K562 (cell line): ENCODE data around the gene SHANK2. TPM values are rescaled to one million over a fixed set of nuclear protein-coding genes. Genes with fewer than 3 reads are reported as not detected.

Source experiments
- ATAC-seq: fragments of 200-7000 bp; cut with Tn5 transposase; 3 replicates; pipeline ENCODE4 v1.9.1; 2020; ENCODE audit warnings: moderate library complexity
- BruUV-seq: library from RNA; stranded (reverse); fragments of 400-500 nt; replicated peaks from 2 replicates; lab custom pipeline; 2021; lab: Mats Ljungman, UMichigan
- CTCF ChIA-PET: fragments of 300-600 bp; formaldehyde crosslinking; extraction: SDS; loops from one replicate; lab custom pipeline; 2021; ENCODE audit warnings: low intra/inter-chr PET ratio; lab: Yijun Ruan, JAX
- POLR2A ChIA-PET: fragments of 300-600, 350-650 bp; sonication (Branson Sonifier 250); formaldehyde crosslinking; extraction: SDS; loops from one replicate; lab custom pipeline; 2021; ENCODE audit warnings: antibody characterized with exemption, inconsistent platforms; lab: Yijun Ruan, JAX
- DNase-seq, 4 experiments: peaks; one replicate each; pipeline versions ENCODE4 v3.0.0 to v3.0.0-alpha.2; 2011 to 2018; ENCODE audit warnings: low spot score in 3 of 4, mixed read lengths in 3 of 4; ENCODE audit errors: extremely low read depth in 1 of 4
- FAIRE-seq: peaks from 2 replicates; lab custom pipeline; 2011; peaks lifted over from hg19 to GRCh38; lab: Jason Lieb, UNC
- H2AFZ ChIP-seq: 2 replicates; pipeline ENCODE4 v1.6.0; 2011; ENCODE audit warnings: low read depth, low read length, control low read depth, inconsistent platforms
- H3K27ac ChIP-seq: fragments of 200-600 bp; 3 replicates; pipeline ENCODE4 v1.8.0; 2011; ENCODE audit warnings: low read depth, mild to moderate bottlenecking, control low read depth, inconsistent platforms, low read length, moderate library complexity, mixed read lengths; ENCODE audit errors: extremely low read depth
- H3K27me3 ChIP-seq, 2 experiments: fragments of 300-600 bp in 1 of 2; 2 replicates in 1 of 2; 3 replicates in 1 of 2; pipeline versions ENCODE4 v1.6.0 to v1.8.0; 2011; ENCODE audit warnings: inconsistent platforms in 2 of 2, low read length in 2 of 2, mild to moderate bottlenecking in 1 of 2, mixed read lengths in 1 of 2, moderate library complexity in 1 of 2; ENCODE audit not compliant: control insufficient read depth in 2 of 2, insufficient read depth in 2 of 2
- H3K36me3 ChIP-seq: fragments of 300-600 bp; 3 replicates; pipeline ENCODE4 v1.8.0; 2011; ENCODE audit warnings: mild to moderate bottlenecking, low read length, inconsistent platforms; ENCODE audit not compliant: control insufficient read depth, insufficient read depth
- H3K4me1 ChIP-seq, 2 experiments: fragments of 200-600 bp in 1 of 2; replicated peaks in 1 of 2; 2 replicates in 1 of 2; 3 replicates in 1 of 2; pipeline versions ENCODE4 v1.5.1 to v1.8.0; 2011; ENCODE audit warnings: inconsistent platforms in 2 of 2, low read length in 2 of 2, mild to moderate bottlenecking in 1 of 2, mixed read lengths in 1 of 2, moderate library complexity in 1 of 2; ENCODE audit not compliant: control insufficient read depth in 2 of 2, insufficient read depth in 2 of 2
- H3K4me2 ChIP-seq: 2 replicates; pipeline ENCODE4 v1.6.1; 2011; ENCODE audit warnings: low read length, control low read depth, inconsistent platforms, mixed read lengths; ENCODE audit not compliant: insufficient read depth
- H3K4me3 ChIP-seq: fragments of 200-600 bp; sonication (generic), shearing (Covaris generic); 2 replicates; pipeline ENCODE4 v1.5.1; 2016; ENCODE audit warnings: control low read depth, inconsistent platforms
- H3K79me2 ChIP-seq: fragments of 200-600 bp; 3 replicates; pipeline ENCODE4 v1.8.0; 2011; ENCODE audit warnings: low read length, inconsistent platforms; ENCODE audit not compliant: control insufficient read depth, insufficient read depth
- H3K9ac ChIP-seq, 2 experiments: 2 replicates each; pipeline versions ENCODE4 v1.6.0 to v1.6.1; 2011; ENCODE audit warnings: low read depth in 2 of 2, low read length in 2 of 2, control low read depth in 1 of 2, inconsistent platforms in 1 of 2, mild to moderate bottlenecking in 1 of 2, mixed read lengths in 1 of 2; ENCODE audit not compliant: insufficient read depth in 1 of 2
- H3K9me1 ChIP-seq: one replicate; pipeline ENCODE4 v1.6.0; 2011; ENCODE audit warnings: inconsistent platforms, mild to moderate bottlenecking, low read length, moderate library complexity; ENCODE audit not compliant: control insufficient read depth, insufficient read depth
- H3K9me3 ChIP-seq: replicated peaks from 2 replicates; pipeline ENCODE4 v1.5.1; 2011; ENCODE audit warnings: low read depth, low read length, inconsistent platforms; ENCODE audit not compliant: control insufficient read depth, insufficient read depth
- H4K20me1 ChIP-seq: replicated peaks from 2 replicates; pipeline ENCODE4 v1.6.1; 2011; ENCODE audit warnings: low read length, inconsistent platforms, mixed read lengths; ENCODE audit not compliant: control insufficient read depth, insufficient read depth
- CHAMP1 ChIP-seq: fragments of 450-650 bp; IDR thresholded peaks from 2 replicates; pipeline ENCODE4 v1.6.1; 2016; ENCODE audit warnings: mild to moderate bottlenecking
- DDX20 ChIP-seq: fragments of 450-650 bp; IDR thresholded peaks from 2 replicates; pipeline ENCODE4 v1.6.1; 2016; ENCODE audit warnings: missing genetic modification characterization, low read depth, mild to moderate bottlenecking, missing compliant biosample characterization, moderate library complexity
- DIDO1 ChIP-seq: fragments of 450-650 bp; IDR thresholded peaks from 2 replicates; pipeline ENCODE4 v1.6.1; 2016; ENCODE audit warnings: low read depth, missing biosample characterization, missing genetic modification characterization
- PBX2 ChIP-seq, 2 experiments: IDR thresholded peaks in 1 of 2; conservative IDR thresholded peaks in 1 of 2; 2 replicates each; pipeline ENCODE4 v1.6.1; 2016; ENCODE audit warnings: low read depth in 2 of 2, mild to moderate bottlenecking in 1 of 2, missing compliant biosample characterization in 1 of 2, missing genetic modification characterization in 1 of 2, moderate library complexity in 1 of 2
- TCF15 ChIP-seq: fragments of 250-450 bp; sonication (Bioruptor Pico); IDR thresholded peaks from 2 replicates; pipeline ENCODE4 v1.8.0; 2022; ENCODE audit warnings: moderate library complexity, mild to moderate bottlenecking, inconsistent platforms
- ZNF224 ChIP-seq: sonication (generic); formaldehyde crosslinking; IDR thresholded peaks from 2 replicates; pipeline ENCODE4 v1.8.0; 2022; ENCODE audit warnings: mild to moderate bottlenecking, missing genetic modification reagents
- WGBS: fragments of 100-300 bp; shearing (Covaris generic); methylation state at CpG from one replicate; pipeline ENCODE4 v1.1.6; 2016; ENCODE audit warnings: low coverage, mixed read lengths; ENCODE audit not compliant: insufficient coverage; ENCODE audit errors: missing lambda C conversion rate; 5-methylcytosine and 5-hydroxymethylcytosine counted together
- in situ Hi-C: fragments of 300-500 bp; cut with MboI; formaldehyde crosslinking; loops from 4 replicates; pipeline ENCODE4 v1.15.0; 2018; ENCODE audit warnings: inconsistent platforms, mixed read lengths
- intact Hi-C: fragments of 100-400 bp; cut with micrococcal nuclease; formaldehyde crosslinking; loops from 2 replicates; pipeline ENCODE4 v1.14.2; 2022
- polyA plus RNA-seq, 8 experiments: library from polyadenylated mRNA; depleted of rRNA in 4 of 8; stranded (reverse) in 5 of 8; unstranded in 3 of 8; fragments of >200 nt; fragmentation: Nextera tagmentation in 2 of 8; fragmentation: Illumina TruSeq in 1 of 8; extraction: Ambion mirVana in 2 of 8; extraction: Trizol in 1 of 8; gene quantifications; 2 replicates each; pipeline versions ENCODE4 v1.2.1 to v1.2.3, GENCODE V29; 2011 to 2014; ENCODE audit warnings: inconsistent platforms in 1 of 8, missing spikeins in 1 of 8
- total RNA-seq, 7 experiments: library from RNA; depleted of rRNA in 6 of 7; stranded (reverse); fragments of >200 nt in 6 of 7; fragmentation: Illumina TruSeq in 2 of 7; extraction: Trizol in 2 of 7; gene quantifications; 2 replicates each; pipeline versions ENCODE4 v1.2.1 to v1.2.3, GENCODE V29; 2011 to 2021; ENCODE audit warnings: low replicate concordance in 1 of 7

Gene SHANK2
- total and polyA plus RNA-seq, 9 of the 15 experiments (the other 6 are each of a cell fraction or from before 2014, with no cell fraction given): 0.04 to 0.07 TPM; not detected in 7

- TF ChIP-seq PBX2 (CRISPR knock-in tag; IDR thresholded peaks at IDR 0.05; ENCODE audit: low read depth): no peak
- no peak for TF ChIP-seq PBX2 (tag; conservative IDR thresholded peaks at IDR 0.05; ENCODE audit: low read depth)
- TF ChIP-seq CHAMP1: no peak
- TF ChIP-seq, all 486 proteins: peak for 0
These were observed 30.4 kb upstream of the SHANK2 start (continued) for GRCh38 chr11:71282581-71283351.

- WGBS: 0% methylated on average over 7 of the region's 7 CpGs
These were observed 29.5 kb upstream of the SHANK2 start for GRCh38 chr11:71281831-71282230.

More at GRCh38 chr11:71281831-71282230, 29.5 kb upstream of the SHANK2 start:
- Histone ChIP-seq H3K9me3 (no peaks in the 10 kb centered on the region), H3K4me2 (no peak overlapping the region), H3K4me3 (no peak overlapping the region), H3K79me2 (no peaks in the 10 kb centered on the region), H3K27ac (no peak overlapping the region), H3K36me3 (no peaks in the 10 kb centered on the region), H3K27me3 (peaks cover 0 to 46% of the 10 kb centered on the region in 2 experiments; a peak in 2 of 5 replicates), H3K4me1 (no peaks in the 10 kb centered on the region), H4K20me1 (no peaks in the 10 kb centered on the region), H3K9ac (no peak overlapping the region), H2AFZ (no peak overlapping the region), H3K9me1 (no peaks in the 10 kb centered on the region)
- CTCF ChIA-PET: no interaction called here
- BruUV-seq: no TSS peak
- TF ChIP-seq ZNF224 (CRISPR knock-in tag) (no peak), DDX20 (tag) (no peak), TCF15 (CRISPR knock-in tag) (no peak), DIDO1 (tag) (no peak)
- ATAC-seq: no peak
- in situ Hi-C loops: no loop called here
- POLR2A ChIA-PET: no interaction called here
- intact Hi-C loops: no loop called here
- no peak for FAIRE-seq
- no peak for DNase-seq
